Measurements from ENCODE around the gene OTOP2.
"Not testable (repeated sequence)": the region's sequence is repeated elsewhere in the genome, so short reads cannot be mapped to it uniquely, and the experiment has no call there.

The OTOP2 gene

GRCh38 chr17:74964246-74964761 is 40.2 kb downstream of the OTOP2 start:
- H3K4me3 ChIP-seq (ENCODE audit: low read depth, low read length) = no peak overlapping the region
- no peak for TF ChIP-seq CTCF (IDR thresholded peaks at IDR 0.05; ENCODE audit: low read depth, low read length)

GRCh38 chr17:74964988-74965622 is 41.0 kb downstream of the OTOP2 start:
- no peak for TF ChIP-seq CTCF (IDR thresholded peaks at IDR 0.05; ENCODE audit: low read depth, low read length)

GRCh38 chr17:74968361-74968780 is 44.3 kb downstream of the OTOP2 start:
- no peak for TF ChIP-seq CTCF (IDR thresholded peaks at IDR 0.05; ENCODE audit: low read depth, low read length)

More at GRCh38 chr17:74964988-74965622, 41.0 kb downstream of the OTOP2 start:
- H3K4me3 ChIP-seq (ENCODE audit: low read depth, low read length) = no peak overlapping the region

GRCh38 chr17:74969501-74969900 is 45.4 kb downstream of the OTOP2 start:
- H3K4me3 ChIP-seq (ENCODE audit: low read depth, low read length) = not testable (repeated sequence)

More at GRCh38 chr17:74968361-74968780, 44.3 kb downstream of the OTOP2 start:
- no peak overlapping the region for H3K4me3 ChIP-seq (ENCODE audit: low read depth, low read length)

GRCh38 chr17:74970395-74970794 is 46.3 kb downstream of the OTOP2 start:
- no peak for TF ChIP-seq CTCF (IDR thresholded peaks at IDR 0.05; ENCODE audit: low read depth, low read length)
- no peak overlapping the region for H3K4me3 ChIP-seq (ENCODE audit: low read depth, low read length)

- H3K4me3 ChIP-seq (ENCODE audit: low read depth, low read length) = no peak overlapping the region
- no peak for TF ChIP-seq CTCF (IDR thresholded peaks at IDR 0.05; ENCODE audit: low read depth, low read length)
These were observed 47.2 kb downstream of the OTOP2 start for GRCh38 chr17:74971069-74971841.

- TF ChIP-seq CTCF (IDR thresholded peaks at IDR 0.05; ENCODE audit: low read depth, low read length) = no peak
- no peak overlapping the region for H3K4me3 ChIP-seq (ENCODE audit: low read depth, low read length)
These were observed 47.7 kb downstream of the OTOP2 start for GRCh38 chr17:74971842-74972106.

Measured in WI38 (cell line).